Frontal cortex (tissue), 4 donors: ENCODE measurements around the gene ATCAY. TPM values are rescaled to one million over a fixed set of nuclear protein-coding genes. Genes with fewer than 3 reads are reported as not detected.

ENCODE experiments used
- DNase-seq, 2 donors: peaks; one replicate each; pipeline ENCODE4 v3.0.0; 2012; ENCODE audit warnings: low spot score in 2 of 2
- FAIRE-seq: peaks from 2 replicates; lab custom pipeline; 2012; peaks lifted over from hg19 to GRCh38; lab: Jason Lieb, UNC
- total RNA-seq: library from RNA; depleted of rRNA; stranded (reverse); fragments of >200 nt; gene quantifications from one replicate; pipeline ENCODE4 v1.2.3, GENCODE V29; 2014
- donor health status: control.
- donor health status: control.
- donor health status: control.

ATCAY gene
- total RNA-seq, 1 donor from 2014 or later, result 86.0 TPM

DNA sequence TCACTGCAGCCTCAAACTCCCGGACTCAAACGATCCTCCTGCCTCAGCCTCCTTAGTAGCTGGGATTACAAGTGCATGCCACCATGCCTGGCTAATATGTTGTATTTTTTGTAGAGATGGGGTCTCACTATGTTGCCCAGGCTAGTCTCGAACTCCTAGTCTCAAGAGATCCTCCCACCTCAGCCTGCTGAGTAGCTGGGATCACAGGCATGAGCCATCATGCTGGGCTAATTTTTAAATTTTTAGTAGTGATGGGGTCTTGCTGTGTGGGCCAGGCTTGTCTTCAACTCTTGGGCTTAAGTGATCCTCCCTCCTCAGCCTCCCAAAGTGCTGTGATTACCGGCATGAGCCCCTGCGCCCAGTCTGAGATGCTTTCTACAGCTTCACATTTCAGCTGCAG, 15.3 kb downstream of the ATCAY start:
- FAIRE-seq (no peak), DNase-seq (no peak)

DNA sequence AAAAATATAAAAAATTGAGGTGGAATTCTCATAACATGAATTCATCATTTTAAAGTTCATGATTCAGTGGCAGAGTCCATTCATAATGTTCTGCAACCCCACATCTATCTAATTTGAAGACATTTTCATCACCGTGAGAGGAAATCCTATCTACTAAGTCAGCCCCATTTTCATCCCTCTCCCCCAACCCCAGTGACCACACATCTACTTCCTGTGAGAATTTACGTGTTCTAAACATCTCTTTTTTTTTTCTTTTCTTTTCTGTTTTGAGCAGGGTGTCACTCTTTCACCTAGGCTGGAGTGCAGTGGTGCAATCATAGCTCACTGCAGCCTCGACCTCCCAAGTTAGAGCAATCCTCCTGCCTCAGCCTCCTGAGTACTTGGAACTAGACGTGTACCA, 17.5 kb downstream of the ATCAY start:
- no peak for FAIRE-seq
- no peak for DNase-seq

DNA sequence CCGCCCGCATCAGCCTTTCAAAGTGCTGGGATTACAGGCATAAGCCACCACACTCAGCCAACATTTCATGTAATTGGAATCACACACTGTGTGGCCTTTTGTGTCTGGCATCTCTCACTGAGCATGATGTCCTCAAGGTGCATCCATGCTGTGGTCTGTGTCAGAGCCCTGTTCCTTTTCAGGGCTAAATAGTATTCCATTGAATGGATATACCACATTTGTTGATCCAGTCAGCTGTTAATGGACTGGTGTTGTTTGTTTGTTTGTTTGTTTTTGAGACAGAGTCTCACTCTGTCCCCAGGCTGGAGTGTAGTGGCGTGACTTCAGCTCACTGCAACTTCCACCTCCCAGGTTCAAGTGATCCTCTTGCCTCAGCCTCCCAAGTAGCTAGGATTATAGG, 17.9 kb downstream of the ATCAY start:
- DNase-seq (no peak), FAIRE-seq (no peak)

DNA sequence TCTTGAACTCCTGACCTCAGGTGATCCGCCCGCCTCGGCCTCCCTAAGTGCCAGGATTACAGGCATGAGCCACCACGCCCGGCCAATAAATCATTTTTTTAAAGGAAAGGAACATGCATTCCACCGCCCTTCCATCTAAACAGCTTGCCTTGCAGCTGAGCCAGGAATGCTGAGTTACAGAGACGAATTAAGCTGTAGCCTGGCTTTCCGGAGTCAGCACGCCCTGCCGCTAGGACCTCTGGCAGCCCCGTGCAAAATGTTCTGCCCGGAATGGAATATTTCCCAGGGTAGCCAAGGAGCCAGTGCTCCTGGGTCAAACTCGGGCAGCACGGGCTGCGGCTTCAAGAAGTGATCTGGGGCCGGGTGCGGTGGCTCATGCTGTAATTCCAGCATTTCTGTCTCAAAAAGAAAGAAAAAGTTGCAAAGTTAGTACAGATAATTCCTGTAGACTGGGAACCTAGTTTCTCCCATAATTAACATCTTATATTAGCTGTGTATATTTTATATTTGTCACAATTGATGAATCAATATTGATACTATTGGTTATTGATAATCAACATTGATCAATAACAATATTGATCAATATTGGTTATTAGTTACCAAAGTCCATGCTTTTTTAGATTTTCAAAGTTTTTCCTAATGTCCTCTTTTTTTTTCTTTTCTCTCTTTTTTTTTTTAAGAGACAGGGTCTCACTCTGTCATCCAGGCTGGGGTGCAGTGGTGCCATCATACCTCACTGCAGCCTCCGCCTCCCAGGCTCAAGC, 19.2 kb downstream of the ATCAY start:
- DNase-seq, result no peak

DNA sequence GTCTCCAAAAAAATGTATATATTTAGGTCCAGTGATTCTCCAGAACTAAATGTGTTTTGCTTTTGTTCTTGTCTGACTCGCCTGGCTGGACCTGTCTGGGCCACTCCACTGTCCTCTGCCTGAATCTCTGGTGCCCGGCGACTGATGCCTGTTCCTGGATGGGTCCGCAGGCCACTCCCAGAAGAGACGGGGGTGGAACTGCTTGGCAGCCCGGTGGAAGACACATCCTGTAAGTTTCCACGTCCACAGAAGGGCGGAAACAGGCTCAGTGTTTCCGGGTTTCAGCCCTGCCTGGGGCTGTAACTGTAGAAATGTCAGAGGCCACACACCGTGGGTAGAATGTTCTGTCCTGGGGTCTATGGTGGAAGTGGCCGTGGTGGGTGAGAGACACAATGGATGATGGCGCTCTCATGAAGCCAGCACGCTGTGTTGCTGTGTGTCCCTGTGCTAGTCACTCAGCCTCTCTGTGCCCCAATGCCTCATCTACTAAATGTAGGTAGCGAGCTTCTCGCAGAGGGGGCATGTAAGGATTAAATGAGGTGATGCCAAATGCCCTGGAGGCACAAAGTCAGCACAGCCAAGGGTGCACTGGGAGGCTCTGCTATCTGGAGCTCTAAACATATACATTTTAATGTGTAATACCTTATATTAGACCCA, 22.0 kb downstream of the ATCAY start:
- FAIRE-seq, result no peak

More for the DNA sequence above, 19.2 kb downstream of the ATCAY start:
- no peak for FAIRE-seq

DNA sequence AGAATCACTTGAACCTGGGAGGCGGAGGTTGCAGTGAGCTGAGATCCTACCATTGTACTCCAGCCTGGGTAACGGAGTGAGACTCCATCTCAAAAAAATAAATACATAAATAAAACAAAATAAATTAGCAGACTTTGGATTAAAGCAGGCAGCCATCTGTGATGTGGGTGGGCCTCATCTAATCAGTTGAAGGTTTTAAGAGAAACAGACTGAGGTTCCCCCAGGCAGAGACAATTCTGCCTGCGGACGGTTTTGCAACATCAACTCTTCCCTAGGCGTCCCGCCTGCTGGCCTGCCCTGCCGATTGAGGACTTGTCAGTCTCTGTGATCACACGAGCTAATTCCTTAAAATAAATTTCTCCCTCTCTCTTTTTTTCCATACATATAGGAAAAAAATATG, 23.7 kb downstream of the ATCAY start:
- FAIRE-seq (no peak), DNase-seq (no peak)

More for the DNA sequence above, 22.0 kb downstream of the ATCAY start:
- DNase-seq, result no peak

DNA sequence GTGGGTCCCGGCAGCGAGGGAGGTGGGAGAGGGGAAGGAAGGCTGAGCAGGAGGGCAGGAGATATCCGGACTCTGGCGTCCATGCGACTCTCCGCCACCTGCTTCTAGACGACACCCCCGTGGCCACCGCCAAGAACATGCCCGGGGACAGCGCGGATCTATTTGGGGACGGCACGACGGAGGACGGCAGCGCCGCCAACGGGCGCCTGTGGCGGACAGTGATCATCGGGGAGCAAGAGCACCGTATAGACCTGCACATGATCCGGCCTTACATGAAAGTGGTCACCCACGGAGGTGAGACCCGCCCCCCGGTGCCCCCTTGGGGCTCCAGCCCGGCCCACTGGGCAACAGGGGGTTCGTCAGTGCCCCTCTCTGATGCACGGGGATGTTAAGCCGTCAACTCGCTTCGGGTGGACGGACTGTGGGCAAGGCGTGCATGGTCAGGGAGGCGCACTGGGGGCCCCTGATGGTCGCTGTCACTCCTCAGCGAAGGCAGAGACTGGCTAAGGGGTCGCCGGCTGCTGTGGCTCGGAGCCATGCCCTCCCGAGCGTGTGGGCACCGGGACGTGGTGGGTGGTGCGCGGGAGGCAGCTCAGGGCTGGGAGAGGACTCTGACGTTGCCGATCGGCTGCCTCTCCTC, 27.3 kb downstream of the ATCAY start:
- no peak for FAIRE-seq
- DNase-seq, result no peak

DNA sequence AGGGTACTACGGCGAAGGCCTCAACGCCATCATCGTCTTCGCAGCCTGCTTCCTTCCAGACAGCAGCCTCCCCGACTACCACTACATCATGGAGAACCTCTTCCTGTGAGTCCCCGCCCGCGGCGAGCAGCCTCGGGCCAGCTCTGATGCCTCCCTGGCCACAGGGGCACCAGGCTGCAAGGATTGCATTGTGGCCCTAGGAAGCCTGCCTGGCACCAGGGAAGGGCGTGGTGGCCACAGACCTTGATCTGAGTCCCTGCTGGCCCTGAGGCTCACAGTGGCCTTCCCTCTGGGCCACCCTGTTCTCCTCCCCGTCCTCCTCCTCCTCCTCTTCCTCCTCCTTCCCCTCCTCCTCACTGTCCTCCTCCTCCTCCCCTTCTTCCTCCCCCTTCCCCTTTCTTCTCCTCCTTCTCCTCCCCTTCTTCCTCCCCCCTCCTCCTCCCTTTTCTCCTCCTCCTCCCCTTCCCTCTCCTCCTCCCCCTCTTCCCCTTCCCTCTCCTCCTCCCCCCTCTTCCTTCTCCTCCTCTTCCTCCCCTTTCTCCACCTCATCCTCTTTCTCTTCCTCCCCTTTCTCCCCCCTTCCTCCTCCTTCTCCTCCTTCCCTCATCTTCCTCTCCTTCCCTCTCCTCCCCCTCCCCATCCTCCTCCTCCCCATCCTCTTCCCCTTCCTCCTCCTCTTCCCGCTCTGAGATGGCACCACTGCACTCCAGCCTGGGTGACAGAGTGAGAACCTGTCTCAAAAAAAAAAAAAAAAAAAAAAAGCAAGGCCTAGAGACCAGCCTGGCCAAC, 28.0 kb downstream of the ATCAY start:
- DNase-seq (no peak), FAIRE-seq (no peak)

DNA sequence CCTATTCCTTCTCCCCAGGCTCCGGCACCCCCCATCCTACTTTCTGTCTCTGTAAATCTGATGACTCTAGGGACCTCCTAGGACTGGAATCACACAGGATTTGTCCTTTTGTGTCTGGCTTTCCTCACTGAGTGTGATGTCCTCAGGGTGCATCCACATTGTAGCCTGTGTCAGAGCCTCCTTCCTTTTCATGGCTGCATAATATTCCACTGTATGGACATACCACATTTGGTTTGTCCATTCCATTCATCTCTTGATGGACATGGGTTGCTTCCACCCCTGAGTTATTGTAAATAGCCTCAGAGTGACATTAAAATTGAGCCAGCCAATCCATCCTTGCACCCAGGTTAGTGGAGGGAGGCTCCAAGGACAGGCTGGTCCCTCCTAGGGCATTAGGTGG, 29.6 kb downstream of the ATCAY start:
- DNase-seq (no peak), FAIRE-seq (no peak)

DNA sequence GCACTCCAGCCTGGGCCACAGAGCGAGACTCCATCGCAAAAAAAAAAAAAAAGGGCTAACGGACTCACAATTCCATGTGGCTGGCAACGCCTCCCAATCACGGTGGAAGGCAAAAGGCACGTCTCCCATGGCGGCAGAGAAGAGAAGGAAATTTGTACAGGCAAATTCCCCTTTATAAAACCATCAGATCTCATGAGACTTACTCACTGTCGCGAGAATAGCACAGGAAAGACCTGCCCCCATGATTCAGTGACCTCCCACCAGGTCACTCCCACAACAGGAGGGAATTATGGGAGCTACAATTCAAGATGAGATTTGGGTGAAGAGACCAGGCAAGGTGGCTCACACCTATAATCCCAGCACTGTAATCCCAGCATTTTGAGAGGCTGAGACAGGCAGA, 33.7 kb downstream of the ATCAY start:
- DNase-seq (no peak), FAIRE-seq (no peak)

DNA sequence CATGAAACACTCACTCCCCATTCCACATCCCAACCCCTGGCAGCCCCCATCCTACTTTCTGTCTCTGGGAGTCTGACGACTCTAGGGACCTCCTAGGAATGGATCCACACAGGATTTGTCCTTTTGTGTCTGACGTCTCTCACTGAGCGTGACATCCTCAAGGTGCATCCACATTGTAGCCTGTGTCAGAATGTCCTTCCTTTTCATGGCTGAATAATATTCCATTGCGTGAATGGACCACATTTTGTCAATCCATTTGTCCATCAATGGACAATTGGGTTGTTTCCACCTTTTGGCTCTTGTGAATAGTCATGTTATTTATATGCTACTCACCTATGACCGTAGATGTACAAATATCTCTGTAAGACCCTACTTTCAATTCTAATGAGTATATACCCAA, 35.5 kb downstream of the ATCAY start:
- FAIRE-seq, result no peak
- DNase-seq, result no peak

DNA sequence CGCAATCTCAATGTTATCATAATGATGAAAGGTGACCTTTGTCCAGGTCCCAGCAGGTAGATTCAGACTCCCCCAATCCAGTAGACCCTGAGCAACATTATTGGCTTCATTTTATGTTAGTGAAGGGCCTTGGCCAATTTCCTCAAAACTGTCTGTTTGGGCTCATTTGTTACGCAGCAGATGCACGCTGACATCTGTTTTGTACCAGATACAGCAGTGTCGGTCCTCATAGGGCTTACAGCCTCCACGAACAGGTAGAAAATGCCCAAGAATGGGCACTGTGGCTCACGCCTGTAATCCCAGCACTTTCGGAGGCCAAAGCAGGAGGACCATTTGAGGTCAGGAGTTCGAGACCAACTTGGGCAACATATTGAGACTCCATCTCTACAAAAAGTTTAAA, 39.3 kb downstream of the ATCAY start:
- DNase-seq (no peak), FAIRE-seq (no peak)

DNA sequence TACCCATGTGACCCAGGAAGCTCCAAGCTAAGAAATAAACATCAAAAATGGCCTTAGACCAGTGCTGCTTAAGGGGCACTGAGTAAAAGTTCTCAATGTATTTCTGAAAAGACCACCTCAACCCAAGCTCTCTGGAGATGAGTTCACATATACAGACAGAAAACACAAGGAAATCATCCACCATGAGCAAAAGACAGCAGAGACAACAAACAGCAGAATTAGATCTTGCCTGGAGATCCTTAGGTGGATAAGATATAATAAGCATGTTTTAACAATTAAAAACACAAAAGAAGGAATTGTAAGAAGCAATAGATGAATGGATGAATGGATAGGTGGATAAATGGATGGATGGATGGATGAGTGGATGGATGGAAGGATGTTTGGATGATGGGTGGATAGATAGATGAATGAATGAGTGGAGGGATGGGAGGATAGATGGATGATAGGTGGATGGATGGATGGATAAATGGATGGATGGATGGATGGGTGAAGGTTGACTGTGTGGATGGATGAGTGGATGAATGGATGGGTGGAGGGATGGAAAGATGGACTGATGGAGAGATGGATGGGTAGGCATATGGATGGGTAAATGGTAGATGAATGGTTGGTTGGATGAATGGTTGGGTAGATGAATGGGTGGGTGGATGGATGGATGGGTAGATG, 42.7 kb downstream of the ATCAY start:
- no peak for FAIRE-seq
- no peak for DNase-seq

DNA sequence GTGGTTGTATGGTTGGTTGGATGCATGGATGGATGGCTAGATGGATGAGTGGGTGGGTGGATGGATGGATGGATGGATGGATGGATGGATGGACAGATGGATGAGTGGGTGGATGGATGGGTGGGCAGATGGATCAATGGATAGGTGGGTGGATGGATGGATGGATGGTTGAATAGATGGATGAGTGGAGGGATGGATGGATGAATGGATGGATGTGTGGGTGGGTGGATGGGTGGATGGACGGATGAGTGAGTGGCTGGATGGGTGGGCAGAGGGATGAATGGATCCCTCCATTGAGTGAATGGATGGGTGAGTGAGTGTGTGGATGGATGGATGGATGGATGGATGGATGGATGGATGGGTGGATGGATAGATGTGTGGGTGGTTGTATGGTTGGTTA, 43.4 kb downstream of the ATCAY start:
- DNase-seq (no peak), FAIRE-seq (no peak)

DNA sequence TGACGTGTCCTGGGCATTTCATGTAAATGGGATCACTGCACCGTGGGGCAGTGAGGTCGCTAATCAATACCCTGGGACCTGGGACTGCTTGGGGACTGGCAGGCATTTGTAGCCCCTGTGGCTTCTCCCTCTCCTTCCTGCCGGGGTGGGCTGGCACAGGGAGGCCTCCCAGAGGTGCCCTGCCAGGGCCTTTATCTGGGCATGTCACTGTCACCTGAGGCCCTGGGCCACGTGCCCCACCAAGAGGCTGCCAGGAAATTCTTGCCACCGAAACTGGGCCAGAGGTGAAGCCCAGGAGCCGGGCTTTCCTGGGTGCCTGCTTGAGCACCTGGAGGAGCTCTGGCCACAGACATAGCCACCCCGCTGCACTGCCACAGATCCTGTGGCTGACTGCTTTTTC, 50.6 kb downstream of the ATCAY start:
- DNase-seq, result no peak

DNA sequence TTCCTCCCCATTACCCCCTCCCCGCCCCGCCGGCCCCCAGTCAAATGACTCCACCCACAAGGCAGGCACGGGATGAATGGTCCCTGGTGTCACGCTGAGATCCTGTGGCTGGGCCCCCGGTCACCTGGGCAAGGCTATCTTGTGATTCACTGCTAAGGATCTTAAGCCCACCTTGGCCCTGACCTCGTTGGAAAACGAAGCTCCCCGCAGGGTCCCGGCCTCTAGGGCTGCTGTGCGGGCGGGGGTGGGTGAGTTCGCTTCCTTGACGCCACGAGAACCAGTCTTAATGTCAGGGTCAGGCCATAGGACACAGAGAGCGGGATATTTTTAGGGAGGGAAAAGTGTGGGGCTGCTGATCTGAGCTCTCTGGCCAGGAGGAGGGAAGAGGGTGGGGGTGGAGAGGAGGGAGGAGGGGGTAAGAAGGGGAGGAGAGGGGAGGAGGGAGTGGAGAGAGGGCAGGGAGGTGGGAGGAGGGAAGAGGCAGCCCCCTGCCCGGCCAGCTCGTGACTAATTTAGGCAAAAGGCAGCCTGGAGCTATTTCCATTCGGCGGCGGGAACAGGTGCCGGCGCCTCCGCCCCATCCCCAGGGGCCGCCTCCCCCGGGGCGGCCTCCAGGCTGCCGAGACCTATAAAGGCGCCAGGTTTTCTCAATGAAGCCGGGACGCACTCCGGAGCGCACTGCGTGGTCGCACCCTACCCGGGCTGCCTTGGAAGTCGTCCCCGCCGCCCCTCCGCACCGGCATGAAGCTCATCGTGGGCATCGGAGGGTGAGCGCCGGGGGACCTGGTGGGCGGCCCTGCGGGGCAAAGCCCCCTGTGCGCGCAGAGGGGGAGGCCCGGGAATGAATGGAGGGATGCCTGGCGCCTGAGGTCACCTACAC, 52.7 kb downstream of the ATCAY start, which contains the start of gene NMRK2:
Gene NMRK2, plus strand, starts transcription at position 139 of the 880 bp plus-strand sequence. Its CDS starts 603 bp downstream, at position 742.
- DNase-seq, result peak in 1 of 2 donors; percentile 60
- FAIRE-seq, result no peak

More for the DNA sequence above, 50.6 kb downstream of the ATCAY start:
- FAIRE-seq, result no peak

DNA sequence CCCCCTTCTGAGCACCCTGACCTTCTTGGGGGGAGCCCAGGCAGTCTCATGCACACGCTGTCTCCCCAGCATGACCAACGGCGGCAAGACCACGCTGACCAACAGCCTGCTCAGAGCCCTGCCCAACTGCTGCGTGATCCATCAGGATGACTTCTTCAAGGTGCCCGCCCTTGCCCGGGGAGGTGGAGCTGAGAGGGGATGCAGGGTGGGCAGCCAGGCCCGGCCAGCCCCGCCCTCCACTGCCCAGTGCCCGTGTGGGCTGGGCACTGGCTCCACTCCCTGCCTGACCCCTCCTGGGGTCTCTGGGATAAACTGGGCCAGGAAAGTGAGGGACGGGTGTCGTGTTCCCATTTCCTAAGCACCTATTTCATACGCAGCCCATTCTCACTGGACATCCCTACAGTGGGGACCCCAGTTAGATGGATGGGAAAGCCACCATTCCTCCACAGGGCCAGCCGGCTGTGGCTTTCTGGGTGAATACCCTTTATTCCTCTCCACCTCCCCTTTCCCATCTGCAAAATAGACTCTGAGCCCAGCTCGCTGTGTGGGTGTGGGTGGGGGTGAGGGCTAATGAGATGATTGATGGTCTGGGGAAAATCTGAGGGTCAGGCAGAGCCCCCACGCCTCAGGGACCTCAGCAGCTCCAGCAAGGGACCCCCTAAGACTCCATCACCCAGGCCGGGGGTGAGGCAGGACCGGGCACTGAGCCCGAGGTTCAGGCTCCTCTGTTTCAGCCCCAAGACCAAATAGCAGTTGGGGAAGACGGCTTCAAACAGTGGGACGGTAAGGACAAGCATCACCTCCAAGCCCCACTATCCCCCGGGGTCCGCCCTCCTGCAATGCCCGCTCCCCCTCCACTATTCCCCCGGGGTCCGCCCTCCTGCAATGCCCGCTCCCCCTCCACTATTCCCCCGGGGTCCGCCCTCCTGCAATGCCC, 56.3 kb downstream of the ATCAY start:
- DNase-seq (no peak), FAIRE-seq (no peak)
